ENCODE measurements around the gene PPP1R3E. TPM values are rescaled to one million over a fixed set of nuclear protein-coding genes. Genes with fewer than 3 reads are reported as not detected.

The PPP1R3E gene
- polyA plus RNA-seq, 3 donors, result 0.81 to 16.7 (median 0.88) TPM

GRCh38 chr14:23301288-23301968 lies 1.2 kb downstream of the PPP1R3E start:
- intact Hi-C loops (cut with micrococcal nuclease), result loop anchor here (1.0 to 10.0 kb wide), 4 partner anchors 15 to 717 kb away; partner anchors contain the start of genes PABPN1 (in 2 of the 2), DAD1 (in 1 of the 2) and HOMEZ (in 1 of the 2)
- peaks cover 18 to 28% of the 10 kb centered on the region in 2 donors for H3K36me3 ChIP-seq (replicated peaks in 1 of 2; ENCODE audit: control insufficient read depth in 1 of 2, insufficient read depth in 2 of 2, low read length in 2 of 2)
- Mint-ChIP-seq H3K27ac (peak overlapping the region; percentile 97 to 99 (median 98)), H3K4me3 (peak overlapping the region; percentile 87 to 96), H3K4me1 (peaks cover 38% of the 10 kb centered on the region), H3K9me3 (peaks cover 0 to 2% (median 0%) of the 10 kb centered on the region in 7 donors), H3K27me3 (ENCODE audit: low read depth in 3 of 3) (no peaks in the 10 kb centered on the region), H3K36me3 (peaks cover 21 to 30% of the 10 kb centered on the region in 2 donors)
- H3K4me3 ChIP-seq (replicated peaks in 1 of 3; ENCODE audit: low read depth in 2 of 3, low read length in 3 of 3), result peak overlapping the region; percentile 64 to 97 (median 90)
- peak overlapping the region; percentile 91 for H3K9ac ChIP-seq (ENCODE audit: insufficient read depth, low read length, poor library complexity, severe bottlenecking)
- H3K27me3 ChIP-seq (ENCODE audit: control insufficient read depth in 2 of 2, insufficient read depth in 2 of 2, low read length in 2 of 2), result no peaks in the 10 kb centered on the region
- H3K4me1 ChIP-seq (ENCODE audit: control insufficient read depth in 1 of 2, insufficient read depth in 2 of 2, low read length in 2 of 2), result peaks cover 32 to 50% of the 10 kb centered on the region in 2 donors
- peak; percentile 68 for TF ChIP-seq CTCF (IDR thresholded peaks at IDR 0.05)
- peak overlapping the region; percentile 100 for H3K4me2 ChIP-seq (replicated peaks; ENCODE audit: extremely low read depth, low read length, poor library complexity, severe bottlenecking)
- peak overlapping the region; percentile 93 to 96 for H3K27ac ChIP-seq (ENCODE audit: low read depth in 1 of 2, low read length in 2 of 2)
- H2AFZ ChIP-seq (ENCODE audit: insufficient read depth, low read depth, low read length, poor library complexity, severe bottlenecking), result peak overlapping the region; percentile 100
- no peaks in the 10 kb centered on the region for H4K20me1 ChIP-seq (ENCODE audit: insufficient read depth, low read length)
- WGBS (ENCODE audit: insufficient coverage), result under 1% methylated on average over 87 of the region's 87 CpGs
- peaks cover 28% of the 10 kb centered on the region for H3K79me2 ChIP-seq (ENCODE audit: insufficient read depth, low read length)
- H3K9me3 ChIP-seq (replicated peaks in 1 of 2; ENCODE audit: control insufficient read depth in 1 of 2, insufficient read depth in 1 of 2, low read length in 2 of 2), result no peaks in the 10 kb centered on the region
- DNase-seq, result peak; percentile 98 to 99 (median 98)

GRCh38 chr14:23300687-23301223 lies 1.9 kb downstream of the PPP1R3E start:
- Mint-ChIP-seq H3K4me3 (peak overlapping the region; percentile 87 to 96), H3K9me3 (peaks cover 0 to 2% (median 0%) of the 10 kb centered on the region in 7 donors), H3K27ac (peak overlapping the region; percentile 97 to 99 (median 98)), H3K36me3 (peaks cover 21 to 35% of the 10 kb centered on the region in 2 donors), H3K27me3 (ENCODE audit: low read depth in 3 of 3) (no peaks in the 10 kb centered on the region), H3K4me1 (peaks cover 31% of the 10 kb centered on the region)
- no peaks in the 10 kb centered on the region for H3K9me3 ChIP-seq (replicated peaks in 1 of 2; ENCODE audit: control insufficient read depth in 1 of 2, insufficient read depth in 1 of 2, low read length in 2 of 2)
- peak overlapping the region; percentile 69 for H2AFZ ChIP-seq (ENCODE audit: insufficient read depth, low read depth, low read length, poor library complexity, severe bottlenecking)
- intact Hi-C loops (cut with micrococcal nuclease), result loop anchor here (1.0 to 10.0 kb wide), 5 partner anchors 14 to 716 kb away; partner anchors contain the start of genes HOMEZ (in 2 of the 2), PABPN1 (in 2 of the 2) and DAD1 (in 1 of the 2)
- H3K4me3 ChIP-seq (replicated peaks in 1 of 3; ENCODE audit: low read depth in 2 of 3, low read length in 3 of 3), result peak overlapping the region; percentile 64 to 97 (median 83)
- no peaks in the 10 kb centered on the region for H4K20me1 ChIP-seq (ENCODE audit: insufficient read depth, low read length)
- H3K4me1 ChIP-seq (ENCODE audit: control insufficient read depth in 1 of 2, insufficient read depth in 2 of 2, low read length in 2 of 2), result peaks cover 26 to 44% of the 10 kb centered on the region in 2 donors
- no peak for TF ChIP-seq CTCF (IDR thresholded peaks at IDR 0.05)
- peak in 2 of 3 donors; percentile 32 to 60 for DNase-seq
- H3K36me3 ChIP-seq (replicated peaks in 1 of 2; ENCODE audit: control insufficient read depth in 1 of 2, insufficient read depth in 2 of 2, low read length in 2 of 2), result peaks cover 18 to 31% of the 10 kb centered on the region in 2 donors
- no peaks in the 10 kb centered on the region for H3K27me3 ChIP-seq (ENCODE audit: control insufficient read depth in 2 of 2, insufficient read depth in 2 of 2, low read length in 2 of 2)
- 0% methylated on average over 10 of the region's 13 CpGs for WGBS (ENCODE audit: insufficient coverage)
- H3K4me2 ChIP-seq (replicated peaks; ENCODE audit: extremely low read depth, low read length, poor library complexity, severe bottlenecking), result peak overlapping the region; percentile 77
- peak overlapping the region; percentile 93 to 96 for H3K27ac ChIP-seq (ENCODE audit: low read depth in 1 of 2, low read length in 2 of 2)
- peak overlapping the region; percentile 91 for H3K9ac ChIP-seq (ENCODE audit: insufficient read depth, low read length, poor library complexity, severe bottlenecking)
- peaks cover 22% of the 10 kb centered on the region for H3K79me2 ChIP-seq (ENCODE audit: insufficient read depth, low read length)

Data from CD14-positive monocyte (primary cell).